A673 (cell line): ENCODE results near the gene INPP4B. TPM values are rescaled to one million over a fixed set of nuclear protein-coding genes. Genes with fewer than 3 reads are reported as not detected.

ENCODE experiments used
- BruUV-seq: library from RNA; stranded (reverse); fragments of 400-500 nt; replicated peaks from 2 replicates; lab custom pipeline; 2021; lab: Mats Ljungman, UMichigan
- CTCF ChIA-PET: fragments of 300-600 bp; sonication (Branson Sonifier 250); formaldehyde crosslinking; loops from one replicate; lab custom pipeline; 2022; ENCODE audit warnings: antibody characterized with exemption; lab: Charles Lee
- POLR2A ChIA-PET: fragments of 300-600 bp; sonication (Branson Sonifier 250); formaldehyde crosslinking; loops from one replicate; lab custom pipeline; 2022; ENCODE audit warnings: antibody characterized with exemption; ENCODE audit not compliant: low non-redundant PET; lab: Charles Lee
- DNase-seq: peaks from one replicate; pipeline ENCODE4 v3.0.0-alpha.2; 2015; ENCODE audit warnings: low spot score
- H3K27ac ChIP-seq: fragments of 200-600 bp; sonication (generic); 2 replicates; pipeline ENCODE4 v1.5.1; 2016; ENCODE audit warnings: mixed run types, low read depth, mild to moderate bottlenecking, mixed read lengths, antibody characterized with exemption, low read length; ENCODE audit not compliant: poor library complexity, severe bottlenecking
- H3K27me3 ChIP-seq: fragments of 200-600 bp; sonication (generic); replicated peaks from 2 replicates; pipeline ENCODE4 v1.6.1; 2017; ENCODE audit warnings: mixed run types, low read depth, mild to moderate bottlenecking, mixed read lengths, antibody characterized with exemption, low read length; ENCODE audit not compliant: insufficient read depth, poor library complexity
- H3K36me3 ChIP-seq: fragments of 200-600 bp; sonication (generic); 2 replicates; pipeline ENCODE4 v1.6.1; 2016; ENCODE audit warnings: mixed run types, mild to moderate bottlenecking, mixed read lengths, antibody characterized with exemption, low read length; ENCODE audit not compliant: insufficient read depth, poor library complexity, severe bottlenecking
- H3K4me1 ChIP-seq: fragments of 200-600 bp; sonication (generic); 2 replicates; pipeline ENCODE4 v1.6.1; 2017; ENCODE audit warnings: mixed run types, mild to moderate bottlenecking, mixed read lengths, antibody characterized with exemption, low read length; ENCODE audit not compliant: insufficient read depth, poor library complexity, severe bottlenecking
- H3K4me3 ChIP-seq: fragments of 200-600 bp; sonication (generic); 2 replicates; pipeline ENCODE4 v1.5.1; 2016; ENCODE audit warnings: low read depth, mixed run types, mild to moderate bottlenecking, mixed read lengths, low read length; ENCODE audit not compliant: poor library complexity, severe bottlenecking
- H3K9me3 ChIP-seq: fragments of 200-600 bp; sonication (generic); 2 replicates; pipeline ENCODE4 v1.6.1; 2016; ENCODE audit warnings: mixed run types, low read depth, mild to moderate bottlenecking, mixed read lengths, antibody characterized with exemption, low read length; ENCODE audit not compliant: poor library complexity, severe bottlenecking
- CTCF ChIP-seq: fragments of 300-800, 200-600 bp; sonication (generic); conservative IDR thresholded peaks from 2 replicates; pipeline ENCODE4 v1.5.1; 2017; ENCODE audit warnings: low read depth, mild to moderate bottlenecking, antibody characterized with exemption, low read length, moderate library complexity, mixed read lengths
- EZH2 ChIP-seq: fragments of 200-600 bp; sonication (generic); IDR thresholded peaks from 2 replicates; pipeline ENCODE4 v1.6.1; 2017; ENCODE audit warnings: borderline replicate concordance, low read depth, mild to moderate bottlenecking, mixed read lengths, antibody characterized with exemption, low read length; ENCODE audit not compliant: poor library complexity, severe bottlenecking
- intact Hi-C: fragments of 100-400 bp; cut with micrococcal nuclease; formaldehyde crosslinking; loops from one replicate; pipeline ENCODE4 v1.10.0; 2022; ENCODE audit not compliant: unreplicated experiment
- total RNA-seq: library from RNA; stranded (reverse); gene quantifications from 2 replicates; pipeline ENCODE4 v1.2.3, GENCODE V29; 2021

INPP4B gene
- total RNA-seq, 1 experiment from 2014 or later: 13.1 TPM

- ChIA-PET POLR2A (no interaction called here), CTCF (no interaction called here)
- H3K36me3 ChIP-seq: no peaks in the 10 kb centered on the region
- H3K4me1 ChIP-seq: peaks cover 53% of the 10 kb centered on the region
- H3K9me3 ChIP-seq: no peaks in the 10 kb centered on the region
- no peak for TF ChIP-seq CTCF
- no peak for TF ChIP-seq EZH2
- no peak for DNase-seq
- BruUV-seq: no TSS peak
- H3K4me3 ChIP-seq: no peak overlapping the region
- no peaks in the 10 kb centered on the region for H3K27me3 ChIP-seq
- H3K27ac ChIP-seq: peak overlapping the region; percentile 69
- intact Hi-C loops: loop anchor here (5.0 kb wide), 1 partner anchor 39 kb away; no protein-coding TSS in a partner anchor
These were observed 439.6 kb downstream of the INPP4B start for GRCh38 chr4:142406499-142406835.

- H3K27ac ChIP-seq: peak overlapping the region; percentile 69
- H3K4me3 ChIP-seq: peak overlapping the region; percentile 49
- ChIA-PET CTCF (no interaction called here), POLR2A (no interaction called here)
- intact Hi-C loops: loop anchor here (5.0 kb wide), 1 partner anchor 39 kb away; no protein-coding TSS in a partner anchor
- H3K27me3 ChIP-seq: no peaks in the 10 kb centered on the region
- H3K9me3 ChIP-seq: no peaks in the 10 kb centered on the region
- TF ChIP-seq CTCF: no peak
- TF ChIP-seq EZH2: no peak
- DNase-seq: peak; percentile 56
- H3K4me1 ChIP-seq: peaks cover 58% of the 10 kb centered on the region
- no TSS peak for BruUV-seq
- no peaks in the 10 kb centered on the region for H3K36me3 ChIP-seq
These were observed 440.2 kb downstream of the INPP4B start for GRCh38 chr4:142405695-142406498.

GRCh38 chr4:142405021-142405694, 440.9 kb downstream of the INPP4B start:
- peaks cover 66% of the 10 kb centered on the region for H3K4me1 ChIP-seq
- ChIA-PET POLR2A (interaction anchor here (0.6 to 0.9 kb wide), 4 partner anchors 20 to 472 kb away, joined by 3 to 12 read pairs (median 8); no protein-coding TSS in a partner anchor), CTCF (no interaction called here)
- peak overlapping the region; percentile 49 for H3K4me3 ChIP-seq
- H3K9me3 ChIP-seq: no peaks in the 10 kb centered on the region
- peak; percentile 96 for DNase-seq
- intact Hi-C loops: loop anchor here (5.0 kb wide), 1 partner anchor 38 kb away; no protein-coding TSS in a partner anchor
- H3K36me3 ChIP-seq: no peaks in the 10 kb centered on the region
- no TSS peak for BruUV-seq
- no peak for TF ChIP-seq CTCF
- TF ChIP-seq EZH2: no peak
- H3K27ac ChIP-seq: peak overlapping the region; percentile 69
- H3K27me3 ChIP-seq: no peaks in the 10 kb centered on the region
